A673 (cell line): Measurements from ENCODE around the gene NTN3.

ENCODE experiments used
- EZH2 ChIP-seq: fragments of 200-600 bp; sonication (generic); IDR thresholded peaks from 2 replicates; pipeline ENCODE4 v1.6.1; 2017; ENCODE audit warnings: borderline replicate concordance, low read depth, mild to moderate bottlenecking, mixed read lengths, antibody characterized with exemption, low read length; ENCODE audit not compliant: poor library complexity, severe bottlenecking
- TF ChIP-seq, protein P1 (sequence below): fragments of 300-800, 200-600 bp; sonication (generic); conservative IDR thresholded peaks from 2 replicates; pipeline ENCODE4 v1.5.1; 2017; ENCODE audit warnings: low read depth, mild to moderate bottlenecking, antibody characterized with exemption, low read length, moderate library complexity, mixed read lengths

DNA sequence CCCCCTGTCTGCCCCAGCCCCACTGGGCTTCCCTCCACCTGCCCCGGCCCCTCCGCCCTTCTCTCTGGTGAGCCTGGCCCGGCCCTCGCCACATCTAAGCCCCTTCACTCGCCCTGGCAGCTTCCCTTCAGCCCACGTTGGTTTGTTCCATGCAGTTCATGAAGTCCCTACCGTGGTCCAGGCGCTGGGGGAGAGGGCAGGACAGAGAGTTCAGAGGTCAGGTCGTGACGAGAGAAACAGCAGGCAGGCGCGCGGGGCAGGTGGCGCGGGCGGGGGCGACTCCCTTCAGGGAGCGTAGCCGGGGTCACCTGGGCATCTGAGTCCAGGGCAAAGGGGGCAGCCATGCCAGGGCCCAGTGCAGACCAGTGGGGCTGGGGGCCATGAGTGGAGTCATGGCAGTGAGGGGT, 20.1 kb upstream of the NTN3 start:
- TF ChIP-seq, protein P1, sequence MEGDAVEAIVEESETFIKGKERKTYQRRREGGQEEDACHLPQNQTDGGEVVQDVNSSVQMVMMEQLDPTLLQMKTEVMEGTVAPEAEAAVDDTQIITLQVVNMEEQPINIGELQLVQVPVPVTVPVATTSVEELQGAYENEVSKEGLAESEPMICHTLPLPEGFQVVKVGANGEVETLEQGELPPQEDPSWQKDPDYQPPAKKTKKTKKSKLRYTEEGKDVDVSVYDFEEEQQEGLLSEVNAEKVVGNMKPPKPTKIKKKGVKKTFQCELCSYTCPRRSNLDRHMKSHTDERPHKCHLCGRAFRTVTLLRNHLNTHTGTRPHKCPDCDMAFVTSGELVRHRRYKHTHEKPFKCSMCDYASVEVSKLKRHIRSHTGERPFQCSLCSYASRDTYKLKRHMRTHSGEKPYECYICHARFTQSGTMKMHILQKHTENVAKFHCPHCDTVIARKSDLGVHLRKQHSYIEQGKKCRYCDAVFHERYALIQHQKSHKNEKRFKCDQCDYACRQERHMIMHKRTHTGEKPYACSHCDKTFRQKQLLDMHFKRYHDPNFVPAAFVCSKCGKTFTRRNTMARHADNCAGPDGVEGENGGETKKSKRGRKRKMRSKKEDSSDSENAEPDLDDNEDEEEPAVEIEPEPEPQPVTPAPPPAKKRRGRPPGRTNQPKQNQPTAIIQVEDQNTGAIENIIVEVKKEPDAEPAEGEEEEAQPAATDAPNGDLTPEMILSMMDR, result no peak
- TF ChIP-seq EZH2, result no peak
